Fibroblast of lung (primary cell): ENCODE data around the gene XAB2.

Experiments
- EZH2 ChIP-seq: IDR thresholded peaks from 2 replicates; pipeline ENCODE4 v1.5.1; 2012; ENCODE audit warnings: low read length, control low read depth, mild to moderate bottlenecking; ENCODE audit errors: missing control alignments
- TF ChIP-seq, protein P1 (sequence below), 2 donors: IDR thresholded peaks in 1 of 2; conservative IDR thresholded peaks in 1 of 2; 1 replicate in 1 of 2; 2 replicates in 1 of 2; pipeline ENCODE4 v1.5.1; 2011 to 2012; ENCODE audit warnings: low read length in 2 of 2, control low read depth in 1 of 2, inconsistent platforms in 1 of 2, low read depth in 1 of 2, mild to moderate bottlenecking in 1 of 2

DNA sequence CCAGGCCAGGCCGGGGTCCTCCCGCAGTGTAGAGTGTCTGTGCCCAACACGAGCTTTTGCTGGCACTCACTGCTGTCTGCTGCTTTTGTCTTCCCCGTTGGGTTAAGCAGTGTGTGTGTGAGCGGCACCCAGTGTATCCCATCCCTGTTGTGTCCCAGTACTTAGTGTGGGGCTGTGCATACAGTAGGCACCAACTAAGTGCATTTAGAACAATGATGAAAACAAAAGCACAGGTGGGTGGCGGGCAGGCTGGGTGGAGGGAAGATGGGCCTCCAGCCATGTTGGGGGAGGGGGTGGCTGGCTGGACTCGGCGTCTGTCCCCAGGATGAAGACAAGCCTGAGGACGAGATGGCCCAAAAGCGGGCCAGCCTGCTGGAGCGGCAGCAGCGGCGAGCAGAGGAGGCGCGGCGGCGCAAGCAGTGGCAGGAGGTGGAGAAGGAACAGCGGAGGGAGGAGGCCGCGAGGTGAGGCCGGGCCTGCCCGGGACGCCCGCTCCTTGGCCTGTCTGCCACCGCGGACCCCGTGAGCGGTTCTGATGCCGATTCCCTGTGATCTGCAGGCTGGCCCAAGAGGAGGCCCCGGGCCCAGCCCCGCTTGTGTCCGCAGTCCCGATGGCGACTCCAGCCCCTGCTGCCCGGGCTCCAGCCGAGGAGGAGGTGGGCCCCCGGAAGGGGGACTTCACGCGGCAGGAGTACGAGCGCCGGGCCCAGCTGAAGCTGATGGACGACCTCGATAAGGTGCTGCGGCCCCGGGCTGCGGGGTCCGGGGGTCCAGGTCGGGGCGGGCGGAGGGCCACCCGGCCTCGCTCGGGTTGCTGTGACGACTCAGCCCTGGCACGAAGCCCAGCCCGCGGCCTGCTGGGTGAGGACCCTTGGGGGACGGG is 14.2 kb downstream of the XAB2 start:
- no peak for TF ChIP-seq EZH2
- TF ChIP-seq, protein P1, sequence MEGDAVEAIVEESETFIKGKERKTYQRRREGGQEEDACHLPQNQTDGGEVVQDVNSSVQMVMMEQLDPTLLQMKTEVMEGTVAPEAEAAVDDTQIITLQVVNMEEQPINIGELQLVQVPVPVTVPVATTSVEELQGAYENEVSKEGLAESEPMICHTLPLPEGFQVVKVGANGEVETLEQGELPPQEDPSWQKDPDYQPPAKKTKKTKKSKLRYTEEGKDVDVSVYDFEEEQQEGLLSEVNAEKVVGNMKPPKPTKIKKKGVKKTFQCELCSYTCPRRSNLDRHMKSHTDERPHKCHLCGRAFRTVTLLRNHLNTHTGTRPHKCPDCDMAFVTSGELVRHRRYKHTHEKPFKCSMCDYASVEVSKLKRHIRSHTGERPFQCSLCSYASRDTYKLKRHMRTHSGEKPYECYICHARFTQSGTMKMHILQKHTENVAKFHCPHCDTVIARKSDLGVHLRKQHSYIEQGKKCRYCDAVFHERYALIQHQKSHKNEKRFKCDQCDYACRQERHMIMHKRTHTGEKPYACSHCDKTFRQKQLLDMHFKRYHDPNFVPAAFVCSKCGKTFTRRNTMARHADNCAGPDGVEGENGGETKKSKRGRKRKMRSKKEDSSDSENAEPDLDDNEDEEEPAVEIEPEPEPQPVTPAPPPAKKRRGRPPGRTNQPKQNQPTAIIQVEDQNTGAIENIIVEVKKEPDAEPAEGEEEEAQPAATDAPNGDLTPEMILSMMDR (conservative IDR thresholded peaks at IDR 0.05 in 1 of 2, IDR thresholded peaks at IDR 0.05 in 1 of 2; ENCODE audit: low read depth in 1 of 2, low read length in 2 of 2): no peak
